ENCODE measurements around the gene NETO1.

The NETO1 gene

GRCh38 chr18:72846736-72847533 is 20.9 kb downstream of the NETO1 start:
- no peak for DNase-seq

GRCh38 chr18:72843743-72844142 is 24.0 kb downstream of the NETO1 start:
- no peak for DNase-seq

GRCh38 chr18:72840109-72840508 is 27.7 kb downstream of the NETO1 start:
- DNase-seq = no peak

- no peak for DNase-seq
Observed at GRCh38 chr18:72834731-72835130, 33.1 kb downstream of the NETO1 start.

- DNase-seq = no peak
Observed at GRCh38 chr18:72833471-72833870, 34.3 kb downstream of the NETO1 start.

GRCh38 chr18:72830109-72830508 is 37.7 kb downstream of the NETO1 start:
- DNase-seq = no peak

- DNase-seq = no peak
Observed at GRCh38 chr18:72828601-72829000, 39.2 kb downstream of the NETO1 start.

- no peak for DNase-seq
Observed at GRCh38 chr18:72826736-72827135, 41.1 kb downstream of the NETO1 start.

- no peak for DNase-seq
Observed at GRCh38 chr18:72823345-72823744, 44.4 kb downstream of the NETO1 start.

GRCh38 chr18:72822202-72822601 is 45.6 kb downstream of the NETO1 start:
- no peak for DNase-seq

GRCh38 chr18:72820571-72820970 is 47.2 kb downstream of the NETO1 start:
- DNase-seq = no peak

- DNase-seq = no peak
Observed at GRCh38 chr18:72819050-72819449, 48.7 kb downstream of the NETO1 start.

GRCh38 chr18:72811047-72811446 is 56.7 kb downstream of the NETO1 start:
- DNase-seq = no peak

GRCh38 chr18:72808680-72809079 is 59.1 kb downstream of the NETO1 start:
- DNase-seq = no peak

GRCh38 chr18:72799106-72799505 is 68.7 kb downstream of the NETO1 start:
- no peak for DNase-seq

GRCh38 chr18:72783530-72783929 is 84.3 kb downstream of the NETO1 start:
- no peak for DNase-seq

- no peak for DNase-seq
Observed at GRCh38 chr18:72774914-72775313, 92.9 kb downstream of the NETO1 start.

- DNase-seq = no peak
Observed at GRCh38 chr18:72772916-72773315, 94.9 kb downstream of the NETO1 start.

- DNase-seq = no peak
Observed at GRCh38 chr18:72768681-72769229, 99.0 kb downstream of the NETO1 start.

- no peak for DNase-seq
Observed at GRCh38 chr18:72762515-72763122, 105.2 kb downstream of the NETO1 start.

GRCh38 chr18:72752220-72752619 is 115.6 kb downstream of the NETO1 start:
- DNase-seq = no peak

GRCh38 chr18:72742002-72742401 is 125.8 kb downstream of the NETO1 start:
- DNase-seq = no peak

- DNase-seq = no peak
Observed at GRCh38 chr18:72738136-72738535, 129.7 kb downstream of the NETO1 start.

GRCh38 chr18:72727776-72728175 is 140.0 kb downstream of the NETO1 start:
- DNase-seq = no peak
